PC-9 (cell line): ENCODE data around the gene ZNF490.

Source experiments
- CTCF ChIP-seq: fragments of 200-600 bp; sonication (generic); conservative IDR thresholded peaks from 2 replicates; pipeline ENCODE4 v1.6.1; 2017; ENCODE audit warnings: mixed run types, antibody characterized with exemption, mild to moderate bottlenecking, moderate library complexity
- EZH2 ChIP-seq: fragments of 200-600 bp; sonication (generic); IDR thresholded peaks from 2 replicates; pipeline ENCODE4 v1.8.0; 2017; ENCODE audit warnings: antibody characterized with exemption, low read depth

GRCh38 chr19:12574036-12574435 is 36.6 kb downstream of the ZNF490 start:
- TF ChIP-seq CTCF, result no peak
- TF ChIP-seq EZH2, result no peak
